ENCODE data around the gene NPAS2.

Gene NPAS2

DNA sequence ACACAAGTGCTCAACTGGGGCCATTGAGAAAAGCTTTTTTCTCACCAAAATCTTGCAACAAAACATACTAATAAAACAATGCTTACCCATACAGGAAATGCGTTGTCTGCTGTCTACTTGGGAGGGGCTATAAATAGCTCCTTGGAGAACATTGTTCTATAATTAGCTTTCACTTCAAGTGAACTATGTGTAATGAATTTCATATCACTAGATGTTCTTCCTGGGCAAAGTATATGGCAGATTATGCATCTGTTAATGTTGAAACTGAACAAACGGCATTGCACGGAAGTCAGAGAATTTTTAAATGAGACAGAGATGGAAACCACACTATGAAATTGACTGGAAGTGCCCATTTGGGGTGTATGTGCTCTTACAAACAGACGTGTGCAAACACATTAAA, 6.4 kb upstream of the NPAS2 start:
- Histone ChIP-seq H3K4me3 (ENCODE audit: low read length, poor library complexity, severe bottlenecking) (no peak overlapping the region), H4K20me1 (ENCODE audit: insufficient read depth, low read length, poor library complexity, severe bottlenecking) (no peaks in the 10 kb centered on the region), H3K27me3 (ENCODE audit: insufficient read depth, low read length, poor library complexity, severe bottlenecking) (no peaks in the 10 kb centered on the region), H3K9me2 (replicated peaks; ENCODE audit: low read depth, low read length) (no peaks in the 10 kb centered on the region), H3K9me3 (ENCODE audit: insufficient read depth, low read depth, low read length) (no peaks in the 10 kb centered on the region), H3K36me3 (ENCODE audit: insufficient read depth, low read length) (no peaks in the 10 kb centered on the region), H3K79me2 (ENCODE audit: insufficient read depth, low read length) (no peaks in the 10 kb centered on the region), H3K4me1 (ENCODE audit: insufficient read depth, low read length, poor library complexity, severe bottlenecking) (no peaks in the 10 kb centered on the region), H3K4me2 (ENCODE audit: low read depth, low read length, poor library complexity, severe bottlenecking) (no peak overlapping the region), H3F3A (ENCODE audit: low read depth) (no peaks in the 10 kb centered on the region), H2AFZ (ENCODE audit: low read length) (no peak overlapping the region), H3K9ac (ENCODE audit: low read depth, low read length, poor library complexity, severe bottlenecking) (no peak overlapping the region)
- TF ChIP-seq, protein P1, sequence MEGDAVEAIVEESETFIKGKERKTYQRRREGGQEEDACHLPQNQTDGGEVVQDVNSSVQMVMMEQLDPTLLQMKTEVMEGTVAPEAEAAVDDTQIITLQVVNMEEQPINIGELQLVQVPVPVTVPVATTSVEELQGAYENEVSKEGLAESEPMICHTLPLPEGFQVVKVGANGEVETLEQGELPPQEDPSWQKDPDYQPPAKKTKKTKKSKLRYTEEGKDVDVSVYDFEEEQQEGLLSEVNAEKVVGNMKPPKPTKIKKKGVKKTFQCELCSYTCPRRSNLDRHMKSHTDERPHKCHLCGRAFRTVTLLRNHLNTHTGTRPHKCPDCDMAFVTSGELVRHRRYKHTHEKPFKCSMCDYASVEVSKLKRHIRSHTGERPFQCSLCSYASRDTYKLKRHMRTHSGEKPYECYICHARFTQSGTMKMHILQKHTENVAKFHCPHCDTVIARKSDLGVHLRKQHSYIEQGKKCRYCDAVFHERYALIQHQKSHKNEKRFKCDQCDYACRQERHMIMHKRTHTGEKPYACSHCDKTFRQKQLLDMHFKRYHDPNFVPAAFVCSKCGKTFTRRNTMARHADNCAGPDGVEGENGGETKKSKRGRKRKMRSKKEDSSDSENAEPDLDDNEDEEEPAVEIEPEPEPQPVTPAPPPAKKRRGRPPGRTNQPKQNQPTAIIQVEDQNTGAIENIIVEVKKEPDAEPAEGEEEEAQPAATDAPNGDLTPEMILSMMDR (conservative IDR thresholded peaks at IDR 0.05; ENCODE audit: low read length), result no peak
- no peak for TF ChIP-seq EZH2phosphoT487 (IDR thresholded peaks at IDR 0.05; ENCODE audit: borderline replicate concordance)

DNA sequence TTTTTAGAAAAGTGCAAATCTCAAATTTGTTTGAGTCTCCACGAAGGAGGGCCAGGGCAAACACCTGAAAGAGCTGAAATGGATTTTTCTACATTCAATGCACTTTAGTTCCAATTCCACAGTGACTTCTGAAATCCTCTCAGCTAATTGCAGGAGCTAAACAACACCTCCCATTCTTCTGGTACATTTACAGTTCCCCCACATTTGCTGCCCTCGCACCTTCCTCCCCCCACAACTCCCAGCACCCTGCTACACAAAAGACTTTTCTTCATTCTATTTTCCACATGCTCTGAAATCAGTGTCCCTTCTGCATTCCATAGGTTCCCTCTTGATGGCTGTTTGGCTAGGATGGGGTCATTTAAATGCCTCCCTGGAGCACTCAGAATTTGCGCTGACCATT, 5.9 kb upstream of the NPAS2 start:
- Histone ChIP-seq H4K20me1 (ENCODE audit: insufficient read depth, low read length, poor library complexity, severe bottlenecking) (no peaks in the 10 kb centered on the region), H3K4me2 (ENCODE audit: low read depth, low read length, poor library complexity, severe bottlenecking) (no peak overlapping the region), H3K36me3 (ENCODE audit: insufficient read depth, low read length) (no peaks in the 10 kb centered on the region), H3K9me3 (ENCODE audit: insufficient read depth, low read depth, low read length) (no peaks in the 10 kb centered on the region), H3K79me2 (ENCODE audit: insufficient read depth, low read length) (no peaks in the 10 kb centered on the region), H3K4me1 (ENCODE audit: insufficient read depth, low read length, poor library complexity, severe bottlenecking) (no peaks in the 10 kb centered on the region), H3K9me2 (replicated peaks; ENCODE audit: low read depth, low read length) (no peaks in the 10 kb centered on the region), H2AFZ (ENCODE audit: low read length) (no peak overlapping the region), H3K9ac (ENCODE audit: low read depth, low read length, poor library complexity, severe bottlenecking) (no peak overlapping the region), H3F3A (ENCODE audit: low read depth) (no peaks in the 10 kb centered on the region), H3K4me3 (ENCODE audit: low read length, poor library complexity, severe bottlenecking) (no peak overlapping the region), H3K27me3 (ENCODE audit: insufficient read depth, low read length, poor library complexity, severe bottlenecking) (no peaks in the 10 kb centered on the region)
- TF ChIP-seq, protein P1 (conservative IDR thresholded peaks at IDR 0.05; ENCODE audit: low read length), result no peak
- no peak for TF ChIP-seq EZH2phosphoT487 (IDR thresholded peaks at IDR 0.05; ENCODE audit: borderline replicate concordance)

DNA sequence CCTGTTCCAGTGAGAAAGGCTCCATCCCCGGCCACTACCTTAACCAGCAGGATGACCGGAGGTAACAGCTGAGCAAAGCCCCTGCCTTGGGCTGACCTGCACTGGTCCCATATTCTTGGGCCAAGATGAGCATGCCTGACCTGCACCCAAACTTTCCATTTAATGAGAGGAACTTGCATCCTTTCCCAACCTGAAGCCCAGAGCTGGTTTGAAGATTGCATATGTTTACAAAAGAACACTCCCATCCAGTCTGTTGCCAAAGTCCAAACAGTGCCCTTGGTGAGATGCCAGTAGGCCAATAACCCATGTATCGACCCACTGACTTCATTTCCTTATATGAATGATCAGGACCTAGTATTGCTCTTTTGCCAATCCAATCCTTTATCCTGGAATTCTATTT, 5.5 kb upstream of the NPAS2 start:
- Histone ChIP-seq H3K36me3 (ENCODE audit: insufficient read depth, low read length) (no peaks in the 10 kb centered on the region), H3K9me3 (ENCODE audit: insufficient read depth, low read depth, low read length) (no peaks in the 10 kb centered on the region), H3K27me3 (ENCODE audit: insufficient read depth, low read length, poor library complexity, severe bottlenecking) (no peaks in the 10 kb centered on the region), H3K79me2 (ENCODE audit: insufficient read depth, low read length) (no peaks in the 10 kb centered on the region), H3K4me3 (ENCODE audit: low read length, poor library complexity, severe bottlenecking) (no peak overlapping the region), H3F3A (ENCODE audit: low read depth) (no peaks in the 10 kb centered on the region), H3K4me1 (ENCODE audit: insufficient read depth, low read length, poor library complexity, severe bottlenecking) (no peaks in the 10 kb centered on the region), H2AFZ (ENCODE audit: low read length) (no peak overlapping the region), H3K9ac (ENCODE audit: low read depth, low read length, poor library complexity, severe bottlenecking) (no peak overlapping the region), H3K9me2 (replicated peaks; ENCODE audit: low read depth, low read length) (no peaks in the 10 kb centered on the region), H3K4me2 (ENCODE audit: low read depth, low read length, poor library complexity, severe bottlenecking) (no peak overlapping the region), H4K20me1 (ENCODE audit: insufficient read depth, low read length, poor library complexity, severe bottlenecking) (no peaks in the 10 kb centered on the region)
- no peak for TF ChIP-seq EZH2phosphoT487 (IDR thresholded peaks at IDR 0.05; ENCODE audit: borderline replicate concordance)
- TF ChIP-seq, protein P1 (conservative IDR thresholded peaks at IDR 0.05; ENCODE audit: low read length), result no peak

All from Loucy (cell line).